MM.1S (cell line): Measurements from ENCODE around the gene LRRC25.

ENCODE experiments used
- DNase-seq: peaks from one replicate; pipeline ENCODE4 v3.0.0-alpha.2; 2015
- H2AFZ ChIP-seq: fragments of 300-600 bp; sonication (generic); 2 replicates; pipeline ENCODE4 v1.6.0; 2016; ENCODE audit warnings: antibody characterized with exemption, low read length
- H3F3A ChIP-seq: fragments of 300-600 bp; sonication (generic); 2 replicates; pipeline ENCODE4 v1.6.1; 2016; ENCODE audit warnings: mild to moderate bottlenecking, antibody characterized with exemption, low read length, moderate library complexity, mixed read lengths; ENCODE audit not compliant: insufficient read depth
- H3K27ac ChIP-seq: fragments of 300-600 bp; sonication (generic); 2 replicates; pipeline ENCODE4 v1.5.1; 2016; ENCODE audit warnings: mild to moderate bottlenecking, low read length
- H3K27me3 ChIP-seq: fragments of 300-600 bp; sonication (generic); replicated peaks from 2 replicates; pipeline ENCODE4 v1.6.0; 2016; ENCODE audit warnings: low read length; ENCODE audit not compliant: insufficient read depth
- H3K36me3 ChIP-seq: fragments of 300-600 bp; sonication (generic); replicated peaks from 2 replicates; pipeline ENCODE4 v1.6.1; 2016; ENCODE audit warnings: mild to moderate bottlenecking, low read length, mixed read lengths; ENCODE audit not compliant: insufficient read depth
- H3K4me1 ChIP-seq: fragments of 300-600 bp; sonication (generic); 2 replicates; pipeline ENCODE4 v1.6.1; 2016; ENCODE audit warnings: low read length, mixed read lengths
- H3K4me2 ChIP-seq: fragments of 300-600 bp; sonication (generic); 2 replicates; pipeline ENCODE4 v1.6.0; 2016; ENCODE audit warnings: low read depth, low read length
- H3K4me3 ChIP-seq: fragments of 300-600 bp; sonication (generic); 2 replicates; pipeline ENCODE4 v1.5.1; 2016; ENCODE audit warnings: low read length, mixed read lengths
- H3K79me2 ChIP-seq: fragments of 300-600 bp; sonication (generic); 2 replicates; pipeline ENCODE4 v1.6.1; 2016; ENCODE audit warnings: mixed run types, low read length, mixed read lengths
- H3K9ac ChIP-seq: fragments of 300-600 bp; sonication (generic); 2 replicates; pipeline ENCODE4 v1.6.1; 2016; ENCODE audit warnings: low read length, mixed read lengths
- H3K9me2 ChIP-seq: fragments of 300-600 bp; sonication (generic); replicated peaks from 2 replicates; pipeline ENCODE4 v1.6.1; 2016; ENCODE audit warnings: mild to moderate bottlenecking, low read length, mixed read lengths; ENCODE audit not compliant: insufficient read depth
- H3K9me3 ChIP-seq: fragments of 300-600 bp; sonication (generic); replicated peaks from 2 replicates; pipeline ENCODE4 v1.6.1; 2016; ENCODE audit warnings: mild to moderate bottlenecking, low read length, mixed read lengths; ENCODE audit not compliant: insufficient read depth
- H4K20me1 ChIP-seq: fragments of 300-600 bp; sonication (generic); 2 replicates; pipeline ENCODE4 v1.6.1; 2016; ENCODE audit warnings: mild to moderate bottlenecking, low read length, moderate library complexity, mixed read lengths; ENCODE audit not compliant: insufficient read depth
- CTCF ChIP-seq: fragments of 300-600 bp; sonication (generic); IDR thresholded peaks from 2 replicates; pipeline ENCODE4 v1.5.1; 2016; ENCODE audit warnings: antibody characterized with exemption, low read length, mixed read lengths
- EZH2 ChIP-seq: fragments of 300-600 bp; sonication (generic); optimal IDR thresholded peaks from 2 replicates; pipeline ENCODE3; 2017; ENCODE audit warnings: low read depth, mild to moderate bottlenecking, antibody characterized with exemption, low read length, mixed read lengths
- EZH2phosphoT487 ChIP-seq: fragments of 300-600 bp; sonication (generic); IDR thresholded peaks from 2 replicates; pipeline ENCODE4 v1.6.1; 2018; ENCODE audit warnings: antibody characterized with exemption, low read length

The LRRC25 gene

GRCh38 chr19:18397242-18398202 lies at the start of gene LRRC25:
Gene LRRC25 (minus strand): TSS chr19:18397622. CDS start chr19:18396963, 659 bp downstream.
- H3K9me3 ChIP-seq: no peaks in the 10 kb centered on the region
- H2AFZ ChIP-seq: no peak within 1 kb of the TSS
- H3K27me3 ChIP-seq: peaks cover 42% of the 10 kb centered on the region
- no peaks in the 10 kb centered on the region for H3K79me2 ChIP-seq
- H3K9me2 ChIP-seq: no peaks in the 10 kb centered on the region
- H3K27ac ChIP-seq: no peak within 1 kb of the TSS
- H3K36me3 ChIP-seq: no peaks in the 10 kb centered on the region
- H3K4me3 ChIP-seq: no peak within 1 kb of the TSS
- no peaks in the 10 kb centered on the region for H4K20me1 ChIP-seq
- H3K9ac ChIP-seq: no peak within 1 kb of the TSS
- no peak for DNase-seq
- TF ChIP-seq EZH2phosphoT487 (no peak), EZH2 (no peak), CTCF (no peak)
- H3F3A ChIP-seq: no peaks in the 10 kb centered on the region
- peak within 1 kb of the TSS; percentile 18; the same call in 1 of the 2 replicates for H3K4me2 ChIP-seq
- no peaks in the 10 kb centered on the region for H3K4me1 ChIP-seq

- Histone ChIP-seq H3K79me2 (peaks cover 33% of the 10 kb centered on the region), H4K20me1 (peaks cover 3% of the 10 kb centered on the region), H3K27ac (no peak overlapping the region), H3K9ac (no peak overlapping the region), H3K9me2 (no peaks in the 10 kb centered on the region), H3K4me3 (no peak overlapping the region), H2AFZ (no peak overlapping the region), H3K4me2 (no peak overlapping the region), H3K27me3 (no peaks in the 10 kb centered on the region), H3F3A (no peaks in the 10 kb centered on the region), H3K4me1 (no peaks in the 10 kb centered on the region), H3K36me3 (peaks cover 9% of the 10 kb centered on the region), H3K9me3 (no peaks in the 10 kb centered on the region)
- TF ChIP-seq CTCF (no peak), EZH2phosphoT487 (no peak), EZH2 (no peak)
- no peak for DNase-seq
Observed at GRCh38 chr19:18446811-18447359, 49.5 kb upstream of the LRRC25 start.

GRCh38 chr19:18446145-18446810 lies 48.9 kb upstream of the LRRC25 start:
- Histone ChIP-seq H3K9me3 (no peaks in the 10 kb centered on the region), H3K27me3 (no peaks in the 10 kb centered on the region), H3K9me2 (no peaks in the 10 kb centered on the region), H3K9ac (no peak overlapping the region), H3K4me2 (no peak overlapping the region), H3K4me1 (no peaks in the 10 kb centered on the region), H3K4me3 (no peak overlapping the region), H3K27ac (no peak overlapping the region), H3K79me2 (peaks cover 33% of the 10 kb centered on the region), H3F3A (0 out of 2 replicates have a peak, but pooled peaks cover 3% of the 10 kb centered on the region), H2AFZ (no peak overlapping the region), H4K20me1 (peaks cover 2% of the 10 kb centered on the region), H3K36me3 (peaks cover 9% of the 10 kb centered on the region)
- TF ChIP-seq CTCF: no peak
- TF ChIP-seq EZH2: no peak
- TF ChIP-seq EZH2phosphoT487: no peak
- DNase-seq: no peak
